Epithelial cell of esophagus (primary cell): ENCODE data around the gene ULBP1.

Experiments
- DNase-seq: peaks from one replicate; pipeline ENCODE4 v3.0.0; 2010; ENCODE audit warnings: low read depth
- H3K4me3 ChIP-seq: 2 replicates; pipeline ENCODE4 v1.5.1; 2011; ENCODE audit warnings: mild to moderate bottlenecking, low read length, control low read depth
- CTCF ChIP-seq: IDR thresholded peaks from 2 replicates; pipeline ENCODE4 v1.5.1; 2011; ENCODE audit warnings: low read depth, mild to moderate bottlenecking, low read length, control low read depth, inconsistent platforms; ENCODE audit not compliant: insufficient read depth; ENCODE audit errors: missing control alignments

The ULBP1 gene

GRCh38 chr6:149979293-149979692 is 15.6 kb downstream of the ULBP1 start:
- no peak overlapping the region for H3K4me3 ChIP-seq
- no peak for DNase-seq
- no peak for TF ChIP-seq CTCF

- no peak overlapping the region for H3K4me3 ChIP-seq
- TF ChIP-seq CTCF = no peak
- no peak for DNase-seq
Measured at GRCh38 chr6:149983145-149983544, 19.4 kb downstream of the ULBP1 start.

GRCh38 chr6:149984773-149985172 is 21.0 kb downstream of the ULBP1 start:
- TF ChIP-seq CTCF = no peak
- H3K4me3 ChIP-seq = no peak overlapping the region
- DNase-seq = no peak

- TF ChIP-seq CTCF = no peak
- DNase-seq = no peak
- H3K4me3 ChIP-seq = no peak overlapping the region
Measured at GRCh38 chr6:149985481-149985937, 21.8 kb downstream of the ULBP1 start.

GRCh38 chr6:149987602-149988107 is 23.9 kb downstream of the ULBP1 start:
- TF ChIP-seq CTCF = no peak
- no peak overlapping the region for H3K4me3 ChIP-seq
- DNase-seq = no peak

GRCh38 chr6:149988550-149989346 is 25.0 kb downstream of the ULBP1 start:
- no peak for TF ChIP-seq CTCF
- no peak for DNase-seq
- no peak overlapping the region for H3K4me3 ChIP-seq
